ENCODE data around the gene ARPC1A. TPM values are rescaled to one million over a fixed set of nuclear protein-coding genes. Genes with fewer than 3 reads are reported as not detected.

Gene ARPC1A
- total RNA-seq, 1 donor, result 132 TPM

- no peaks in the 10 kb centered on the region for H3K79me2 ChIP-seq (ENCODE audit: insufficient read depth, low read length)
- H3K4me2 ChIP-seq (ENCODE audit: insufficient read depth, low read length), result no peak overlapping the region
- no peaks in the 10 kb centered on the region for H4K20me1 ChIP-seq (ENCODE audit: insufficient read depth, low read length)
- H3K4me1 ChIP-seq (ENCODE audit: insufficient read depth, low read length), result no peaks in the 10 kb centered on the region
- no peaks in the 10 kb centered on the region for H3K9me3 ChIP-seq (ENCODE audit: low read depth, low read length)
- no peaks in the 10 kb centered on the region for H3K27me3 ChIP-seq (ENCODE audit: insufficient read depth, low read length)
- DNase-seq (ENCODE audit: insufficient read length, low spot score, missing footprints), result no peak
- no peak overlapping the region for H2AFZ ChIP-seq (ENCODE audit: low read length)
- H3K27ac ChIP-seq (ENCODE audit: low read depth, low read length), result no peak overlapping the region
- TF ChIP-seq, protein P1, sequence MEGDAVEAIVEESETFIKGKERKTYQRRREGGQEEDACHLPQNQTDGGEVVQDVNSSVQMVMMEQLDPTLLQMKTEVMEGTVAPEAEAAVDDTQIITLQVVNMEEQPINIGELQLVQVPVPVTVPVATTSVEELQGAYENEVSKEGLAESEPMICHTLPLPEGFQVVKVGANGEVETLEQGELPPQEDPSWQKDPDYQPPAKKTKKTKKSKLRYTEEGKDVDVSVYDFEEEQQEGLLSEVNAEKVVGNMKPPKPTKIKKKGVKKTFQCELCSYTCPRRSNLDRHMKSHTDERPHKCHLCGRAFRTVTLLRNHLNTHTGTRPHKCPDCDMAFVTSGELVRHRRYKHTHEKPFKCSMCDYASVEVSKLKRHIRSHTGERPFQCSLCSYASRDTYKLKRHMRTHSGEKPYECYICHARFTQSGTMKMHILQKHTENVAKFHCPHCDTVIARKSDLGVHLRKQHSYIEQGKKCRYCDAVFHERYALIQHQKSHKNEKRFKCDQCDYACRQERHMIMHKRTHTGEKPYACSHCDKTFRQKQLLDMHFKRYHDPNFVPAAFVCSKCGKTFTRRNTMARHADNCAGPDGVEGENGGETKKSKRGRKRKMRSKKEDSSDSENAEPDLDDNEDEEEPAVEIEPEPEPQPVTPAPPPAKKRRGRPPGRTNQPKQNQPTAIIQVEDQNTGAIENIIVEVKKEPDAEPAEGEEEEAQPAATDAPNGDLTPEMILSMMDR (IDR thresholded peaks at IDR 0.05; ENCODE audit: extremely low read depth, low read depth, low read length), result no peak
- H3K36me3 ChIP-seq (ENCODE audit: insufficient read depth, low read length), result no peaks in the 10 kb centered on the region
- no peak overlapping the region for H3K4me3 ChIP-seq (ENCODE audit: insufficient read depth, low read length)
Measured at GRCh38 chr7:99293167-99293566, 32.5 kb upstream of the ARPC1A start.

- no peak overlapping the region for H3K4me3 ChIP-seq (ENCODE audit: insufficient read depth, low read length)
- H3K36me3 ChIP-seq (ENCODE audit: insufficient read depth, low read length), result no peaks in the 10 kb centered on the region
- H4K20me1 ChIP-seq (ENCODE audit: insufficient read depth, low read length), result no peaks in the 10 kb centered on the region
- no peaks in the 10 kb centered on the region for H3K79me2 ChIP-seq (ENCODE audit: insufficient read depth, low read length)
- TF ChIP-seq, protein P1 (IDR thresholded peaks at IDR 0.05; ENCODE audit: extremely low read depth, low read depth, low read length), result no peak
- H3K27me3 ChIP-seq (ENCODE audit: insufficient read depth, low read length), result no peaks in the 10 kb centered on the region
- DNase-seq (ENCODE audit: insufficient read length, low spot score, missing footprints), result no peak
- H2AFZ ChIP-seq (ENCODE audit: low read length), result no peak overlapping the region
- no peaks in the 10 kb centered on the region for H3K9me3 ChIP-seq (ENCODE audit: low read depth, low read length)
- H3K4me2 ChIP-seq (ENCODE audit: insufficient read depth, low read length), result no peak overlapping the region
- no peaks in the 10 kb centered on the region for H3K4me1 ChIP-seq (ENCODE audit: insufficient read depth, low read length)
- H3K27ac ChIP-seq (ENCODE audit: low read depth, low read length), result no peak overlapping the region
Measured at GRCh38 chr7:99293650-99294049, 32.0 kb upstream of the ARPC1A start.

GRCh38 chr7:99296471-99296870 lies 29.2 kb upstream of the ARPC1A start:
- H3K27me3 ChIP-seq (ENCODE audit: insufficient read depth, low read length), result no peaks in the 10 kb centered on the region
- no peak overlapping the region for H3K27ac ChIP-seq (ENCODE audit: low read depth, low read length)
- DNase-seq (ENCODE audit: insufficient read length, low spot score, missing footprints), result no peak

GRCh38 chr7:99301496-99301895 lies 24.2 kb upstream of the ARPC1A start:
- no peak overlapping the region for H3K4me3 ChIP-seq (ENCODE audit: insufficient read depth, low read length)
- H3K4me1 ChIP-seq (ENCODE audit: insufficient read depth, low read length), result no peaks in the 10 kb centered on the region
- no peak overlapping the region for H3K27ac ChIP-seq (ENCODE audit: low read depth, low read length)
- H3K36me3 ChIP-seq (ENCODE audit: insufficient read depth, low read length), result no peaks in the 10 kb centered on the region
- no peaks in the 10 kb centered on the region for H4K20me1 ChIP-seq (ENCODE audit: insufficient read depth, low read length)
- no peak for DNase-seq (ENCODE audit: insufficient read length, low spot score, missing footprints)
- TF ChIP-seq, protein P1 (IDR thresholded peaks at IDR 0.05; ENCODE audit: extremely low read depth, low read depth, low read length), result no peak
- no peaks in the 10 kb centered on the region for H3K27me3 ChIP-seq (ENCODE audit: insufficient read depth, low read length)
- H2AFZ ChIP-seq (ENCODE audit: low read length), result no peak overlapping the region
- no peaks in the 10 kb centered on the region for H3K9me3 ChIP-seq (ENCODE audit: low read depth, low read length)
- H3K4me2 ChIP-seq (ENCODE audit: insufficient read depth, low read length), result no peak overlapping the region
- no peaks in the 10 kb centered on the region for H3K79me2 ChIP-seq (ENCODE audit: insufficient read depth, low read length)

More at GRCh38 chr7:99296471-99296870, 29.2 kb upstream of the ARPC1A start:
- Histone ChIP-seq H3K4me1 (ENCODE audit: insufficient read depth, low read length) (no peaks in the 10 kb centered on the region), H3K79me2 (ENCODE audit: insufficient read depth, low read length) (no peaks in the 10 kb centered on the region), H2AFZ (ENCODE audit: low read length) (no peak overlapping the region), H4K20me1 (ENCODE audit: insufficient read depth, low read length) (no peaks in the 10 kb centered on the region), H3K9me3 (ENCODE audit: low read depth, low read length) (no peaks in the 10 kb centered on the region), H3K4me3 (ENCODE audit: insufficient read depth, low read length) (no peak overlapping the region), H3K4me2 (ENCODE audit: insufficient read depth, low read length) (no peak overlapping the region), H3K36me3 (ENCODE audit: insufficient read depth, low read length) (no peaks in the 10 kb centered on the region)
- TF ChIP-seq, protein P1 (IDR thresholded peaks at IDR 0.05; ENCODE audit: extremely low read depth, low read depth, low read length), result no peak
